H1 (cell line): ENCODE data around the gene PDGFB. TPM values are rescaled to one million over a fixed set of nuclear protein-coding genes. Genes with fewer than 3 reads are reported as not detected.

ENCODE experiments used
- polyA plus RNA-seq, 7 experiments: library from polyadenylated mRNA; depleted of rRNA in 3 of 7; stranded (reverse) in 5 of 7; unstranded in 2 of 7; fragments of >200 nt in 5 of 7; fragments of 200-250 nt in 2 of 7; gene quantifications; 1 replicate in 5 of 7; 2 replicates in 1 of 7; 4 replicates in 1 of 7; pipeline versions ENCODE4 v1.2.1 to v1.2.3, GENCODE V29; 2011 to 2013; ENCODE audit warnings: missing spikeins in 2 of 7, mixed read lengths in 2 of 7
- total RNA-seq: library from RNA; stranded (reverse); fragmentation: NEBNext Ultra II Directional; extraction: Animal tissue kit (Norgen Biotek cat#: 25700); gene quantifications from 2 replicates; pipeline ENCODE4 v1.2.1, GENCODE V29; 2021
- TF ChIP-seq, protein P1 (sequence below), 3 experiments: IDR thresholded peaks; 1 replicate in 2 of 3; 2 replicates in 1 of 3; pipeline versions ENCODE4 v1.5.1 to v1.6.1; 2011; ENCODE audit warnings: low read length in 3 of 3, mild to moderate bottlenecking in 3 of 3, inconsistent platforms in 2 of 3, low read depth in 1 of 3, moderate library complexity in 1 of 3; ENCODE audit not compliant: insufficient read depth in 1 of 3; ENCODE audit errors: control extremely low read depth in 1 of 3

The PDGFB gene
- total and polyA plus RNA-seq, 2 of the 8 experiments (the other 6 are each of a cell fraction or from before 2014, with no cell fraction given): 3.9 to 8.5 TPM

DNA sequence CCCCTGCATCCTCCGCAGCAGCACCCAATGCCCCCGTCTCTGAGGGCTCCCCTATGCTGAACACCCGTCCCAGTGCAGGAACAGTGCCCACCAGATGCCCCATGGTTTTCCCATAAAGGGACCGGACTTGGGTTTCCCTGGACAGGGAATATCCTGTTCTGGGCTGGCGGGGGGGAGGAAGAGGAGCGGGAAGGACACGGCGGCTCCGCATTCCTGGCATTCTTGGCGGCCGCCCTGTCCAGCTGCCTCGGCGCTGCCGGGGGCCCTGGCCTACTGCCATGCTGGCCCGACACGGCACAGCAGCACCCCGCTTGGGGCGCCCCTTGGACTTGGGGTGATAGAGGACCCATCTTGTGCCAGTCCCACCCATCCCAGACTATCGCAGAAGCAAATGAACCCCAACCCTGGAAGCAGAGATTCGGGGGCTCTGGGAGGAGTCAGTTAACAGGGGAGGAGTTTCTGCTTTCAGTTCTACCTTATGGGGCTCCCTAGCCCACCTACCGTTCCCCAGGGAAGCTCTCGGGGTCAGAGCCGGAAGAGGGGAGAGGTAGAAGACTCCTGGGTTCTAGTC lies 68.6 kb downstream of the PDGFB start (continued):
- TF ChIP-seq, protein P1, sequence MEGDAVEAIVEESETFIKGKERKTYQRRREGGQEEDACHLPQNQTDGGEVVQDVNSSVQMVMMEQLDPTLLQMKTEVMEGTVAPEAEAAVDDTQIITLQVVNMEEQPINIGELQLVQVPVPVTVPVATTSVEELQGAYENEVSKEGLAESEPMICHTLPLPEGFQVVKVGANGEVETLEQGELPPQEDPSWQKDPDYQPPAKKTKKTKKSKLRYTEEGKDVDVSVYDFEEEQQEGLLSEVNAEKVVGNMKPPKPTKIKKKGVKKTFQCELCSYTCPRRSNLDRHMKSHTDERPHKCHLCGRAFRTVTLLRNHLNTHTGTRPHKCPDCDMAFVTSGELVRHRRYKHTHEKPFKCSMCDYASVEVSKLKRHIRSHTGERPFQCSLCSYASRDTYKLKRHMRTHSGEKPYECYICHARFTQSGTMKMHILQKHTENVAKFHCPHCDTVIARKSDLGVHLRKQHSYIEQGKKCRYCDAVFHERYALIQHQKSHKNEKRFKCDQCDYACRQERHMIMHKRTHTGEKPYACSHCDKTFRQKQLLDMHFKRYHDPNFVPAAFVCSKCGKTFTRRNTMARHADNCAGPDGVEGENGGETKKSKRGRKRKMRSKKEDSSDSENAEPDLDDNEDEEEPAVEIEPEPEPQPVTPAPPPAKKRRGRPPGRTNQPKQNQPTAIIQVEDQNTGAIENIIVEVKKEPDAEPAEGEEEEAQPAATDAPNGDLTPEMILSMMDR (IDR thresholded peaks at IDR 0.05; ENCODE audit: control extremely low read depth in 1 of 3, insufficient read depth in 1 of 3, low read depth in 1 of 3, low read length in 3 of 3): no peak
